Activated naive CD4-positive, alpha-beta T cell treated with anti-CD3 and anti-CD28 coated beads for 36 hours (primary cell): ENCODE data around the gene TANGO2. TPM values are rescaled to one million over a fixed set of nuclear protein-coding genes. Genes with fewer than 3 reads are reported as not detected.

Experiments
- CTCF ChIA-PET: fragments of 350-600 bp; sonication (Branson Sonifier 250); formaldehyde crosslinking; loops from one replicate; lab custom pipeline; 2021; ENCODE audit warnings: antibody characterized with exemption; lab: Charles Lee
- DNase-seq: peaks from one replicate; pipeline ENCODE4 v3.0.0-alpha.2; 2020
- H3K27ac Mint-ChIP-seq: one replicate; pipeline ENCODE4 v1.8.0; 2021; ENCODE audit warnings: mild to moderate bottlenecking, mixed read lengths
- H3K27me3 Mint-ChIP-seq: one replicate; pipeline ENCODE4 v1.8.0; 2021; ENCODE audit warnings: low read depth, mixed read lengths
- H3K36me3 Mint-ChIP-seq: one replicate; pipeline ENCODE4 v1.8.0; 2021; ENCODE audit warnings: low read depth, mixed read lengths
- H3K4me1 Mint-ChIP-seq: one replicate; pipeline ENCODE4 v1.8.0; 2021; ENCODE audit warnings: low read depth, mixed read lengths
- H3K4me3 Mint-ChIP-seq: one replicate; pipeline ENCODE4 v1.8.0; 2021; ENCODE audit warnings: mild to moderate bottlenecking, moderate library complexity, mixed read lengths
- H3K9me3 Mint-ChIP-seq: one replicate; pipeline ENCODE4 v1.8.0; 2021; ENCODE audit warnings: mixed read lengths
- intact Hi-C: fragments of 100-400 bp; cut with micrococcal nuclease; formaldehyde crosslinking; loops from one replicate; pipeline ENCODE4 v1.15.1; 2023
- total RNA-seq, 2 experiments: library from RNA; stranded (reverse); gene quantifications; one replicate each; pipeline ENCODE4 v1.2.3, GENCODE V29; 2021

TANGO2 gene
- 10 to 100 TPM; 16.0 to 19.0 TPM for total RNA-seq

GRCh38 chr22:20020533-20021195 is at the start of gene TANGO2:
Gene TANGO2, plus strand, starts transcription at chr22:20021110. Its CDS starts 15,689 bp downstream, at chr22:20036799.
- intact Hi-C loops: loop anchor here (1.0 to 2.0 kb wide), 3 partner anchors 60 to 166 kb away; partner anchors contain the start of genes DGCR8, GNB1L, RTL10 and TRMT2A
- Mint-ChIP-seq H3K9me3 (no peaks in the 10 kb centered on the region), H3K27me3 (peaks cover 3% of the 10 kb centered on the region), H3K36me3 (no peaks in the 10 kb centered on the region), H3K4me3 (peak within 1 kb of the TSS; percentile 88), H3K27ac (peak within 1 kb of the TSS; percentile 83), H3K4me1 (peaks cover 27% of the 10 kb centered on the region)
- CTCF ChIA-PET: interaction anchor here (1.1 to 1.4 kb wide), 2 partner anchors 9 to 90 kb away, joined by 3 to 6 read pairs; no protein-coding TSS in a partner anchor
- DNase-seq: peak; percentile 91

- Mint-ChIP-seq H3K27me3 (no peaks in the 10 kb centered on the region), H3K36me3 (peaks cover 3% of the 10 kb centered on the region), H3K9me3 (no peaks in the 10 kb centered on the region), H3K4me3 (no peak overlapping the region), H3K4me1 (peaks cover 6% of the 10 kb centered on the region), H3K27ac (no peak overlapping the region)
- peak; percentile 24 for DNase-seq
- CTCF ChIA-PET: interaction anchor here (0.6 to 1.2 kb wide), 7 partner anchors 21 to 940 kb away, joined by 3 to 4 read pairs (median 3); no protein-coding TSS in a partner anchor
- intact Hi-C loops: loop anchor here (2.0 kb wide), 1 partner anchor 313 kb away; no protein-coding TSS in a partner anchor
Measured at GRCh38 chr22:19971276-19972124, 49.4 kb upstream of the TANGO2 start.

- intact Hi-C loops: no loop called here
- Mint-ChIP-seq H3K9me3 (no peaks in the 10 kb centered on the region), H3K27ac (no peak overlapping the region), H3K4me3 (no peak overlapping the region), H3K36me3 (peaks cover under 1% of the 10 kb centered on the region), H3K27me3 (no peaks in the 10 kb centered on the region), H3K4me1 (peaks cover 6% of the 10 kb centered on the region)
- CTCF ChIA-PET: interaction anchor here (1.0 kb wide), 1 partner anchor 55 kb away, joined by 4 read pairs; no protein-coding TSS in a partner anchor
- no peak for DNase-seq
Measured at GRCh38 chr22:19972251-19972650, 48.7 kb upstream of the TANGO2 start.

GRCh38 chr22:19972652-19973550 is 48.0 kb upstream of the TANGO2 start:
- H3K4me3 Mint-ChIP-seq: no peak overlapping the region
- intact Hi-C loops: no loop called here
- no peaks in the 10 kb centered on the region for H3K9me3 Mint-ChIP-seq
- no peak for DNase-seq
- H3K4me1 Mint-ChIP-seq: peaks cover 6% of the 10 kb centered on the region
- no peaks in the 10 kb centered on the region for H3K36me3 Mint-ChIP-seq
- no peaks in the 10 kb centered on the region for H3K27me3 Mint-ChIP-seq
- CTCF ChIA-PET: interaction anchor here (0.9 kb wide), 1 partner anchor 24 kb away, joined by 4 read pairs; no protein-coding TSS in a partner anchor
- H3K27ac Mint-ChIP-seq: no peak overlapping the region

GRCh38 chr22:19973551-19974267 is 47.2 kb upstream of the TANGO2 start:
- H3K4me3 Mint-ChIP-seq: no peak overlapping the region
- intact Hi-C loops: no loop called here
- DNase-seq: no peak
- H3K27ac Mint-ChIP-seq: no peak overlapping the region
- peaks cover 6% of the 10 kb centered on the region for H3K4me1 Mint-ChIP-seq
- H3K36me3 Mint-ChIP-seq: no peaks in the 10 kb centered on the region
- no peaks in the 10 kb centered on the region for H3K9me3 Mint-ChIP-seq
- CTCF ChIA-PET: interaction anchor here (0.6 to 0.9 kb wide), 2 partner anchors 25 to 33 kb away, joined by 3 to 4 read pairs; no protein-coding TSS in a partner anchor
- no peaks in the 10 kb centered on the region for H3K27me3 Mint-ChIP-seq

- intact Hi-C loops: no loop called here
- DNase-seq: no peak
Measured at GRCh38 chr22:19974268-19974861, 46.5 kb upstream of the TANGO2 start.

GRCh38 chr22:19974935-19975706 is 45.8 kb upstream of the TANGO2 start:
- no peaks in the 10 kb centered on the region for H3K36me3 Mint-ChIP-seq

More at GRCh38 chr22:19974268-19974861, 46.5 kb upstream of the TANGO2 start:
- Mint-ChIP-seq H3K27me3 (no peaks in the 10 kb centered on the region), H3K36me3 (no peaks in the 10 kb centered on the region), H3K9me3 (no peaks in the 10 kb centered on the region), H3K4me1 (peaks cover 6% of the 10 kb centered on the region), H3K27ac (no peak overlapping the region), H3K4me3 (no peak overlapping the region)
- CTCF ChIA-PET: interaction anchor here (0.6 kb wide), 1 partner anchor 32 kb away, joined by 3 read pairs; no protein-coding TSS in a partner anchor

GRCh38 chr22:19975707-19976035 is 45.2 kb upstream of the TANGO2 start:
- CTCF ChIA-PET: interaction anchor here (0.6 to 1.0 kb wide), 2 partner anchors 121 to 154 kb away, joined by 3 read pairs; no protein-coding TSS in a partner anchor
- Mint-ChIP-seq H3K27me3 (no peaks in the 10 kb centered on the region), H3K4me1 (peaks cover 3% of the 10 kb centered on the region), H3K4me3 (no peak overlapping the region), H3K9me3 (no peaks in the 10 kb centered on the region), H3K36me3 (no peaks in the 10 kb centered on the region), H3K27ac (no peak overlapping the region)
- intact Hi-C loops: no loop called here
- no peak for DNase-seq

More at GRCh38 chr22:19974935-19975706, 45.8 kb upstream of the TANGO2 start:
- Mint-ChIP-seq H3K4me3 (no peak overlapping the region), H3K27ac (no peak overlapping the region), H3K27me3 (no peaks in the 10 kb centered on the region), H3K9me3 (no peaks in the 10 kb centered on the region), H3K4me1 (peaks cover 6% of the 10 kb centered on the region)
- CTCF ChIA-PET: interaction anchor here (0.6 to 1.0 kb wide), 2 partner anchors 121 to 154 kb away, joined by 3 read pairs; no protein-coding TSS in a partner anchor
- intact Hi-C loops: no loop called here
- no peak for DNase-seq

GRCh38 chr22:19976671-19977070 is 44.2 kb upstream of the TANGO2 start:
- no peak for DNase-seq
- no peak overlapping the region for H3K4me3 Mint-ChIP-seq
- H3K36me3 Mint-ChIP-seq: no peaks in the 10 kb centered on the region
- intact Hi-C loops: no loop called here
- no peaks in the 10 kb centered on the region for H3K27me3 Mint-ChIP-seq
- CTCF ChIA-PET: no interaction called here
- no peaks in the 10 kb centered on the region for H3K9me3 Mint-ChIP-seq
- H3K4me1 Mint-ChIP-seq: no peaks in the 10 kb centered on the region
- no peak overlapping the region for H3K27ac Mint-ChIP-seq
